ENCODE data around the gene DDX23.
"Not testable (repeated sequence)": the region's sequence is repeated elsewhere in the genome, so short reads cannot be mapped to it uniquely, and the experiment has no call there.

The DDX23 gene

GRCh38 chr12:48863291-48863690, 11.3 kb upstream of the DDX23 start:
- H3K4me3 ChIP-seq (ENCODE audit: low read depth, low read length) = no peak overlapping the region
- no peak for TF ChIP-seq CTCF (IDR thresholded peaks at IDR 0.05; ENCODE audit: control insufficient read depth, extremely low read depth, insufficient read depth)
- DNase-seq (ENCODE audit: low read depth) = no peak

GRCh38 chr12:48862760-48863159, 10.8 kb upstream of the DDX23 start:
- DNase-seq (ENCODE audit: low read depth) = no peak
- no peak overlapping the region for H3K4me3 ChIP-seq (ENCODE audit: low read depth, low read length)
- TF ChIP-seq CTCF (IDR thresholded peaks at IDR 0.05; ENCODE audit: control insufficient read depth, extremely low read depth, insufficient read depth) = no peak

- no peak overlapping the region for H3K4me3 ChIP-seq (ENCODE audit: low read depth, low read length)
- no peak for TF ChIP-seq CTCF (IDR thresholded peaks at IDR 0.05; ENCODE audit: control insufficient read depth, extremely low read depth, insufficient read depth)
- DNase-seq (ENCODE audit: low read depth) = no peak
Observed at GRCh38 chr12:48861111-48861510, 9.1 kb upstream of the DDX23 start.

GRCh38 chr12:48860236-48860635, 8.3 kb upstream of the DDX23 start:
- DNase-seq (ENCODE audit: low read depth); H3K4me3 ChIP-seq (ENCODE audit: low read depth, low read length): not testable (repeated sequence)

- no peak for TF ChIP-seq CTCF (IDR thresholded peaks at IDR 0.05; ENCODE audit: control insufficient read depth, extremely low read depth, insufficient read depth)
- no peak for DNase-seq (ENCODE audit: low read depth)
- no peak overlapping the region for H3K4me3 ChIP-seq (ENCODE audit: low read depth, low read length)
Observed at GRCh38 chr12:48859607-48860006, 7.6 kb upstream of the DDX23 start.

- H3K4me3 ChIP-seq (ENCODE audit: low read depth, low read length) = no peak overlapping the region
- no peak for TF ChIP-seq CTCF (IDR thresholded peaks at IDR 0.05; ENCODE audit: control insufficient read depth, extremely low read depth, insufficient read depth)
- no peak for DNase-seq (ENCODE audit: low read depth)
Observed at GRCh38 chr12:48858043-48858442, 6.1 kb upstream of the DDX23 start.

- no peak for DNase-seq (ENCODE audit: low read depth)
- TF ChIP-seq CTCF (IDR thresholded peaks at IDR 0.05; ENCODE audit: control insufficient read depth, extremely low read depth, insufficient read depth) = no peak
- H3K4me3 ChIP-seq (ENCODE audit: low read depth, low read length) = no peak overlapping the region
Observed at GRCh38 chr12:48857278-48857994, 5.5 kb upstream of the DDX23 start.

Data from LNCaP clone FGC (cell line).